GM12874 (cell line): ENCODE results near the gene PTS.

Experiments
- CTCF ChIP-seq: IDR thresholded peaks from 2 replicates; pipeline ENCODE4 v1.5.1; 2011; ENCODE audit warnings: low read depth, mild to moderate bottlenecking, control low read depth, low read length, moderate library complexity; ENCODE audit not compliant: insufficient read depth

Gene PTS

GRCh38 chr11:112277029-112277428 lies 50.8 kb downstream of the PTS start:
- no peak for TF ChIP-seq CTCF

GRCh38 chr11:112277941-112278340 lies 51.7 kb downstream of the PTS start:
- TF ChIP-seq CTCF = no peak

GRCh38 chr11:112278803-112279202 lies 52.6 kb downstream of the PTS start:
- TF ChIP-seq CTCF = no peak

- peak; percentile 90 for TF ChIP-seq CTCF
Measured at GRCh38 chr11:112279901-112280267, 53.7 kb downstream of the PTS start.

GRCh38 chr11:112280268-112281126 lies 54.3 kb downstream of the PTS start:
- TF ChIP-seq CTCF = peak; percentile 77

- TF ChIP-seq CTCF = no peak
Measured at GRCh38 chr11:112281726-112282125, 55.5 kb downstream of the PTS start.
